ENCODE results near the gene ST8SIA1.

The ST8SIA1 gene

DNA sequence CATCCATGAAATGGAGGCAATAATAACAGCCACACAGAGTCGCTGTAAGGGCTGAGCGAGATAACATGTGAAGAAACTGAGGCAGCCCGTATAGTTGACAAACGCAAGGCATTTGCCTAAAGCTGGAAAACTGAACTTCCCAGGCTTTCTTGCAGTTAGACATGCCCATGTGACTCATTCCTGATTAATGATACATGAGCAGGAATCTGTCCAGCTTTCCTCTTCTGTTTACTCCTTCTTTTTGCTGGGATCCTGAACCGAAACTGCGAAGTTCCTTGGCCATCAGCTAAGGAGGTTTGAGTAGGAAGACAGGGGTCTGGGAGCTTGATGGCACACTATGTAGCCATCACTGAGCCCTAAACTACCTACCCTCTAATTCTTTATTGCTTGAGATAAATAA lies 52.2 kb downstream of the ST8SIA1 start:
- DNase-seq = no peak

GRCh38 chr12:22276867-22277266 lies 57.6 kb downstream of the ST8SIA1 start:
- DNase-seq = no peak

- no peak for DNase-seq
These were observed 58.2 kb downstream of the ST8SIA1 start for GRCh38 chr12:22276313-22276712.

DNA sequence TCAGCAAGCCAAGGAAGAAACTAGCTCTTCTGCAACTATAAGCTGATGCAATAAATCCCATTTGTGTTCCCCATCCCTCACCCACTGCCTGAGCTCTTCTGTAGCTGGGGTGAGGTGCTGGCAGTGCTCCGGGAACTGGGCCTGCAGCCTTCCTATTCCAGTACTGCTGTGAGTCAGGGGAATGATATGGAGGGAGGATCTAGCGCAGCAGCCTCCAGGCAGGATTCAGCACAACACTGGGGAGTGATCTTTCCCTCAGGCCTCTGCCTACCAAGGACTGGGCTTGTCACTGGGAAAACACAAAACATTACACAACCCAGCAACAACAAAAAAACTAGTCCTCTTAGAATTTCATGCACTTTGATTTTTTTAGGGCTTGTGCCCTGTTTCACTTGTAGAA lies 58.7 kb downstream of the ST8SIA1 start:
- no peak for DNase-seq

GRCh38 chr12:22272335-22273151 lies 62.0 kb downstream of the ST8SIA1 start:
- no peak for DNase-seq

- no peak for DNase-seq
These were observed 63.5 kb downstream of the ST8SIA1 start for GRCh38 chr12:22271023-22271422.

DNA sequence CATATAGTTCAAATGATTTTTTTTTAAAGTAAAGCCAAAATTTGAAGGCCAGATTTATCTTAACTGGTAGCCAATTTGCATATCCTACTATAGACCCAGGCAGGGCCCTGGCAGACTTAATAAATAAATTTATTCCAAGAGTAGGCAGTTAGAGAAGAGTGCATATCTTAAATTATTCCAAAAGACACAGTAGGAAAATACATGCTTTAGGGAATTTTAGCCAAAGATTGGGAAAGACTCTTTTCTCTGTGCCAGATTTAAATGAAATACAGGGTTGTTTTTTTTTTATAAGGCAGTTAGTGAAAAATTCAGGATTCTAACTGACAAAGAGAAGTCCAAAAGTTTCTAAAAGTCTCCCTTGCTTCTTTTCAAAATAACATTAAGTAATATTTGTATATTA lies 65.5 kb downstream of the ST8SIA1 start:
- DNase-seq = no peak

GRCh38 chr12:22268406-22268805 lies 66.1 kb downstream of the ST8SIA1 start:
- no peak for DNase-seq

DNA sequence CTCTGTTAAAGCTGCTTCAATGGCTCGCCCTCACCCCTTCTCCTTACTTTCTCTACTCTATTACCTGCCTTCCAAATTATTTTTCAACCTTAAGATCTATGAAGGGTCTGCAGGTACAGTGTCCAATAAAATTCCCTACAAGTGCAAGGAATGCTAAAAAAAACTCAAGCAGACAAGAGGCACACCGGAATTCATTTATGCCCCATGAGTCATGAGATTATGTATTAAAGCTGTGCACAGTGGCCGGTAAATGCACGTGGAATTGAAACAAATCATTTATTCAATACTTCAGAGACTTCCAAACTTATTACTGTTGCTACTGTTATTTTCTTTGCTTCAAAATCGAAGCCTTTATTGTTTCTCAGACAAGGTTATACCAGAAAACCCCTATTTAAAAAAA lies 68.4 kb downstream of the ST8SIA1 start:
- no peak for DNase-seq

DNA sequence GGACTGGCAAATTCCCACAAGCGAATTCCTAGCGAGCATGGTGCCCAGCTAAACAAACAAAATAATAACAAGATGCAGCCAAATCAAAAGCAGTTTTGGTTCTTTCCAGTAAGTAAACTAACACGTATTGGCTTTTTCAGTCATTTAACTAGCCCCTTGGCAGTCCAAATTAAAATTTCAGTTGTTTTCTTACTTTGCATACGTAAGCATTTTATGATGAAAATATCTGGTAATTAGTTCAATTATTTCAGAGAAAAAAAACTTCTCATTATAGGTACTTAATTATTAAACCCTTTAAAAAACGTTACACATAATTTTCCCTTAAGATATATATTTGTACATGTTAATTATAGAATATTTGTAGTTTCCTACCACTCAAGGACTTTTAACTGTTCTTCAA lies 70.1 kb downstream of the ST8SIA1 start:
- DNase-seq = no peak

DNA sequence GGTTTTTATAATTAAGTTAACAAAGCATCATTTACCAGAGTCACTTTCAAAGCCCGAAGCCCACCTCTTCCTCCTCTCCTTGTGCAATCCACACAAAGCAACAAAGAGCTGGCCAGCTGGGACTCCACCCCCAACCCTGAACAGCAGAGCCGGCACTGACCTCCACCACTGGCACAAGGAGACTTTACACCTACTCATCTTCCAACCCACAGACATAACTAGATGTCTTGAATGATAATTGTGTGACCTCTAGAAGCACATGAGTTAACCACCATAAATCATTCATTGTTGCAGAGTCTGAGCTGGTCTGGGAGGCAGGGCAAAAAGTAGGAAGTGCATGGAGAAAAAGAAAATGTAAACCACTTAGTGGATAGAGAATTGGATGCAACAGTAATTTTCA lies 72.2 kb downstream of the ST8SIA1 start:
- DNase-seq = no peak

- no peak for DNase-seq
These were observed 77.4 kb downstream of the ST8SIA1 start for GRCh38 chr12:22257100-22257499.

GRCh38 chr12:22256605-22257004 lies 77.9 kb downstream of the ST8SIA1 start:
- DNase-seq = no peak

DNA sequence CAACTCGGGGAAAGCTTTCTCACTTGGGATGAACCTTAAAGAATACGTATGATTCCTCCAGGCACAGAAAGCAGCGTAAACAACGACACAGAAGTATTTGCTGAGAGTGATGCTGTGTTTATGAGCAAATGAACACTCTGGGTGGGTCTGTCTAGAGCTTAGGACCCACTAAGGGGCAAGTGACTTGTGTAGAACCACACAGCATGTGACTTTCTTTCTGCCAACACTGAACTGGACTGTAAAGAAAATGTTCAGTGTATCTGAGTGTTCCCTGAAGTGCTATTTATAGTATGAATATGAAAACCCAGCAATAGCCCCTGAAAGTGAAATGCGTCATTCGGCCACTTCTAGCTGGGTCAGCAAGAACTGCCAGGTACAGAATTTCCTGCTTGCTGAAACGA lies 78.5 kb downstream of the ST8SIA1 start:
- DNase-seq = no peak

DNA sequence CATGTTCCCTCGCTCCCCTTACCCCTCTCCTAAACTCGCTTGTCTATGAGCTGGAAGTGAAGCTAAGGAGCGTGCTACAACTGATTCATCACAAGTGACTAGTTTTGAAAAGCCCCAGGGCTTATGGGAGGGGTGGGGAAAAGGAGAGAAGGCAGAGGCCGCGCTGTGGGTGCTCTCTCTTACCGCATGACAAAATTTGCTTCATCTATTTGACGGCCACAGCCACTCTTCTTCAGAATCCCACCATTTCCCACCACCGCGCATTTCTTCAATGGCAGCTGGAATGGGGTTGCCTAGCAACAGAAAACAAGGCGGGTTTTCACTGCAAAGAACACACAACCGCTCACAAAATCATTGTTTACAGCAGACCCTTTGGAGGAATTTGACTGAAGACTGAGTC lies 79.4 kb downstream of the ST8SIA1 start:
- no peak for DNase-seq

DNA sequence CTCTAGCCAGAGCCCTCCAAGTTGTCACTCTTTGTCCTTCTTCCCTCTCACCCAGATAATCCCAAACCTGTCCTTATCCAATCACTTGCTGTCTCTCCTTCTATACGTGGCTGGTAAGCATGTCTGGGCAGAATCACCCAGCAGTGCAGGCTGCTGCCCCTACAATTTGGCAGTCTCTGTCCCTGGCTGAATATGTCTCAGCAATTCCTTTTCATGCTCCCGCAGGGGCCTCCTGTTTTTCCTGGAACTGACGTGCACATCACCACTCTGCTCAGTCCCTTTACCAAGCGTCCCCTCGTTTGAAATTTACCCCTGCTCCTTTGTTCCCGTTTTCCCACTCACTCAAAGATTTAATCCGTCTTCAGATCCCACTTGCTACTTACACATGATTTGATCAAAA lies 80.0 kb downstream of the ST8SIA1 start:
- no peak for DNase-seq

- DNase-seq = no peak
These were observed 82.5 kb downstream of the ST8SIA1 start for GRCh38 chr12:22252057-22252456.

DNA sequence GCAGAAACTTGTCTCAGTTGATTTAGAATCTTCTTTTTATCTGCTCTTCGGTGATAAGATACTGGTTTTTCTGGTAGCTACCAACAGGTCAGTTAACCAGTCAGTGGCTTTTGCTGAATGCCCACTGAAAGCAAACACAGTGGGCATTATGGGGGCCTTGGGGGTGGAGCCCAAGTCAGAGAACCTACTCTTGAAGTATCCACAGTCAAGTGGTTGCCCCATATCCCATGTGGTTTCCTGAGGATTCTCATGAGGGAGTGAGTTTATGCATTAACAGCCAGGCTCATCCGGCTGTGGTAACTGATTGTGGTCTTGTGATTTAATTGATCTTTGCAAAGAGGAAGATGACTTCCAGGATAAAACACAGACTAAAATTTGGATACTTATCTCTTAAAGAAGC lies 83.7 kb downstream of the ST8SIA1 start:
- peak in 1 of 5 experiments; percentile 21 for DNase-seq

DNA sequence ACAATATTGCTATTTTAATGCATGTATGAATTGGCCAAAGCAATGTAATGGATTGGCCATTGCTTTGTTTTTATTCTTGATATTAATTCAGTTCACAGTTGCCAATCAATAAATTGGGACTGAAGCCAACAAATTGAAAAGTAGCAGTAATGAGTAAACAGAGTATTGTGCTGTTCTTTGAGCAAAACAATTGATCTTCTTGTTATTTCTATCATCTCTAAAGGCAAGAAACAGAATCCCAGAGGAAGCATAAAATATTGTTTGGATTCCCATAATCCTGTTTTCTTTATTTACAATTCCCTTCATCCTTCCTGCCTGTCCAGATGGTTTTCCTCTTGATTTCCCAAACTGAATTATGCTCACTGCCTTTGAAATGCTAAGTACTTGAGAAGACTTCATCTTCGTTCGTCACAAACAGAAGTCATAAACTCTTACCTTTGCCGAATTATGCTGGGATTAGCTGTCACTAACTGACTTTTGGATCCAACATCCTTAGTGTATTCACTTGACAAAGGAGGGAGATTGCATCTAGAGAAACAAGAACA lies 85.9 kb downstream of the ST8SIA1 start:
- DNase-seq = no peak

- no peak for DNase-seq
These were observed 86.4 kb downstream of the ST8SIA1 start for GRCh38 chr12:22248121-22248520.

DNA sequence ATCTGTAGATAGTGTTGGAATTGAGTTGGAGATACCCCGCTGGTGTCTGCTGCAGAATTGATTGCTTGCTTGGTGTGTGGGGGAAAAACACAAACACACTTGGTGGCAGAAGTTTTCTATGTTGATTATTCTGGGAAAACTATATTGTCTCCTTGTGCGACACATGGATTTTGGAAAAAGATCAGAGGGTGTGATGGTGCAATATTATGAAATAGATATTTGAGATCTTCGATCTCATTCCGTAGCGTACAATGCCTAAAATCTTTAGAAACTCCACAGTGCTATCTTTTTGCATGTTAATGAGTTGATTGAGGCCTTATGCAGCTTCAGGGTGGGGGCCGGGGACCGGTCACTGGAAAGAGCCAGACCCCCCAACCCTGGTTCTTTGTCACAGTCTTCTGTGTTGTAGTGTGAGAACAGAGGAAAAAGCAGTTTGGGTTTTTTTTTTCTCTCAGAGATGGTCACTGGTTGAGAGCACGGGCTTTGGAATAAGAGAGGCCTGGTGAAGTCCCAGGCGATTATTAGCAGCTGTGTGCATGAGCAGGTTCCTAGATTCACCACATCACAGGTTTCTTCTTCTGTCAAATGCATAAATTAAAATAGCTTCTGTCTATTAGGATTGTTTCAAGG lies 88.2 kb downstream of the ST8SIA1 start:
- DNase-seq = no peak

DNA sequence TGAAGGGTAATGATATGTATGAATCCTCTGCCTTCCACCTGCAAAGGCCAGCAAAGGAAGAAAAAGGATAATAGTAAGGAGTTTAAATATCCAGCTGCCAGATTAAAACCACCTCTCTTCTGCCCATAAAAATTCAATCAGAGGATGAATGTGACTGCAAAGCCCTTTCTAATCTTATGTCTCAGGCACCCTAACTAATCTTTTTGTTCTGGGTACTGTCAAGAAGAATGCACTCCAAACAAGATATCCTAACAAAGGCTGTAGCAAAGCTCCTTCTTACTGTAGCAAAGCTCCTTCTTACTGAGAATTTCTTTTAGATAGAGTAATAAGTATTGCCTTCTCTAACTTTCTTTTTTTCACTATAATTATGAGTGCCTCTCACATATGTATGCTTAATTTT lies 91.8 kb downstream of the ST8SIA1 start:
- DNase-seq = no peak

GRCh38 chr12:22238211-22238610 lies 96.3 kb downstream of the ST8SIA1 start:
- DNase-seq = no peak

DNA sequence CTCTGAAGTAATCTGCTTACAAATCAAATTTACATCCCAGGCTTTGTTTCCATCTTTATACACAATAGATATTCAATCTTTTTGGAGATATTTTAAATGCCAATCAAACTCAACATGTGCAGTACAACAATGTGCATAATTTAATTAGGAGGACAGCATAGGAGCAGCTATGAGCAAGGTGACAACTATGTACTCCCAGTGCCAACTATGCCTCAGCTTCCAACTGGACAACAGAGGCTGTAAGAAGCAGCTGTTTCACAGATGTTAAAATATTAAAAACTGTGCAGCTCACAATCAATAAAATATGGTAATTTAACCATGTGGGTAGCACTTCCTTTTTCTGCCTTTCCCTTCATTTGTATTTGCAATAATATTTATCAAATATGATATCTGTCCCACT lies 99.9 kb downstream of the ST8SIA1 start:
- DNase-seq = no peak

All from T-helper 2 cell (primary cell).